ENCODE measurements around the gene UCMA. TPM values are rescaled to one million over a fixed set of nuclear protein-coding genes. Genes with fewer than 3 reads are reported as not detected.

Gene UCMA
- total RNA-seq, 1 donor from 2014 or later, result not detected

- DNase-seq (ENCODE audit: low read depth) (no peak), FAIRE-seq (no peak)
- no peaks in the 10 kb centered on the region for H3K9me3 Mint-ChIP-seq (ENCODE audit: unreplicated experiment)
Measured at GRCh38 chr10:13184276-13184675, 49.9 kb downstream of the UCMA start.

GRCh38 chr10:13183625-13184024, 50.5 kb downstream of the UCMA start:
- H3K27ac Mint-ChIP-seq (ENCODE audit: unreplicated experiment), result no peak overlapping the region
- Histone ChIP-seq H3K4me3 (ENCODE audit: insufficient read depth, low read depth, low read length) (no peak overlapping the region), H3K27me3 (ENCODE audit: insufficient read depth, low read length) (no peaks in the 10 kb centered on the region), H3K9me3 (ENCODE audit: insufficient read depth, low read depth, low read length) (no peaks in the 10 kb centered on the region), H3K9ac (ENCODE audit: low read length) (no peak overlapping the region), H3K79me2 (ENCODE audit: insufficient read depth, low read length) (no peaks in the 10 kb centered on the region), H4K20me1 (ENCODE audit: insufficient read depth, low read length) (no peaks in the 10 kb centered on the region), H3K36me3 (ENCODE audit: insufficient read depth, low read length) (peaks cover 15% of the 10 kb centered on the region), H2AFZ (ENCODE audit: low read depth, low read length) (no peak overlapping the region), H3K27ac (ENCODE audit: low read depth, low read length) (no peak overlapping the region), H3K4me2 (ENCODE audit: low read length) (no peak overlapping the region), H3K4me1 (ENCODE audit: insufficient read depth, low read length) (no peaks in the 10 kb centered on the region)
- no peak overlapping the region for H3K4me3 Mint-ChIP-seq (ENCODE audit: unreplicated experiment)
- no peaks in the 10 kb centered on the region for H3K9me3 Mint-ChIP-seq (ENCODE audit: unreplicated experiment)
- TF ChIP-seq, protein P1, sequence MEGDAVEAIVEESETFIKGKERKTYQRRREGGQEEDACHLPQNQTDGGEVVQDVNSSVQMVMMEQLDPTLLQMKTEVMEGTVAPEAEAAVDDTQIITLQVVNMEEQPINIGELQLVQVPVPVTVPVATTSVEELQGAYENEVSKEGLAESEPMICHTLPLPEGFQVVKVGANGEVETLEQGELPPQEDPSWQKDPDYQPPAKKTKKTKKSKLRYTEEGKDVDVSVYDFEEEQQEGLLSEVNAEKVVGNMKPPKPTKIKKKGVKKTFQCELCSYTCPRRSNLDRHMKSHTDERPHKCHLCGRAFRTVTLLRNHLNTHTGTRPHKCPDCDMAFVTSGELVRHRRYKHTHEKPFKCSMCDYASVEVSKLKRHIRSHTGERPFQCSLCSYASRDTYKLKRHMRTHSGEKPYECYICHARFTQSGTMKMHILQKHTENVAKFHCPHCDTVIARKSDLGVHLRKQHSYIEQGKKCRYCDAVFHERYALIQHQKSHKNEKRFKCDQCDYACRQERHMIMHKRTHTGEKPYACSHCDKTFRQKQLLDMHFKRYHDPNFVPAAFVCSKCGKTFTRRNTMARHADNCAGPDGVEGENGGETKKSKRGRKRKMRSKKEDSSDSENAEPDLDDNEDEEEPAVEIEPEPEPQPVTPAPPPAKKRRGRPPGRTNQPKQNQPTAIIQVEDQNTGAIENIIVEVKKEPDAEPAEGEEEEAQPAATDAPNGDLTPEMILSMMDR (IDR thresholded peaks at IDR 0.05; ENCODE audit: insufficient read depth, low read depth, low read length), result no peak
- TF ChIP-seq EZH2 (IDR thresholded peaks at IDR 0.05; ENCODE audit: insufficient read depth, low read length), result no peak
- no peaks in the 10 kb centered on the region for H3K36me3 Mint-ChIP-seq (ENCODE audit: low read depth, unreplicated experiment)
- FAIRE-seq (no peak), DNase-seq (ENCODE audit: low read depth) (no peak)
- no peaks in the 10 kb centered on the region for H3K4me1 Mint-ChIP-seq (ENCODE audit: low read depth, unreplicated experiment)
- no peaks in the 10 kb centered on the region for H3K27me3 Mint-ChIP-seq (ENCODE audit: low read depth, unreplicated experiment)

More at GRCh38 chr10:13184276-13184675, 49.9 kb downstream of the UCMA start:
- H3K9ac ChIP-seq (ENCODE audit: low read length), result no peak overlapping the region
- no peak overlapping the region for H3K27ac ChIP-seq (ENCODE audit: low read depth, low read length)
- no peak overlapping the region for H3K4me2 ChIP-seq (ENCODE audit: low read length)
- Mint-ChIP-seq H3K4me3 (ENCODE audit: unreplicated experiment) (no peak overlapping the region), H3K4me1 (ENCODE audit: low read depth, unreplicated experiment) (no peaks in the 10 kb centered on the region), H3K36me3 (ENCODE audit: low read depth, unreplicated experiment) (no peaks in the 10 kb centered on the region), H3K27me3 (ENCODE audit: low read depth, unreplicated experiment) (no peaks in the 10 kb centered on the region), H3K27ac (ENCODE audit: unreplicated experiment) (no peak overlapping the region)
- H3K79me2 ChIP-seq (ENCODE audit: insufficient read depth, low read length), result no peaks in the 10 kb centered on the region
- H3K4me1 ChIP-seq (ENCODE audit: insufficient read depth, low read length), result no peaks in the 10 kb centered on the region
- no peaks in the 10 kb centered on the region for H4K20me1 ChIP-seq (ENCODE audit: insufficient read depth, low read length)
- H3K9me3 ChIP-seq (ENCODE audit: insufficient read depth, low read depth, low read length), result no peaks in the 10 kb centered on the region
- H3K27me3 ChIP-seq (ENCODE audit: insufficient read depth, low read length), result no peaks in the 10 kb centered on the region
- H2AFZ ChIP-seq (ENCODE audit: low read depth, low read length), result no peak overlapping the region
- H3K4me3 ChIP-seq (ENCODE audit: insufficient read depth, low read depth, low read length), result no peak overlapping the region
- TF ChIP-seq, protein P1 (IDR thresholded peaks at IDR 0.05; ENCODE audit: insufficient read depth, low read depth, low read length), result no peak
- TF ChIP-seq EZH2 (IDR thresholded peaks at IDR 0.05; ENCODE audit: insufficient read depth, low read length), result no peak
- peaks cover 15% of the 10 kb centered on the region for H3K36me3 ChIP-seq (ENCODE audit: insufficient read depth, low read length)

GRCh38 chr10:13182424-13182823, 51.8 kb downstream of the UCMA start:
- no peak overlapping the region for H3K9ac ChIP-seq (ENCODE audit: low read length)
- no peak overlapping the region for H3K4me2 ChIP-seq (ENCODE audit: low read length)
- no peak for FAIRE-seq
- no peaks in the 10 kb centered on the region for H3K27me3 ChIP-seq (ENCODE audit: insufficient read depth, low read length)
- H3K4me3 Mint-ChIP-seq (ENCODE audit: unreplicated experiment), result no peak overlapping the region
- TF ChIP-seq, protein P1 (IDR thresholded peaks at IDR 0.05; ENCODE audit: insufficient read depth, low read depth, low read length), result no peak
- TF ChIP-seq EZH2 (IDR thresholded peaks at IDR 0.05; ENCODE audit: insufficient read depth, low read length), result no peak
- H3K4me3 ChIP-seq (ENCODE audit: insufficient read depth, low read depth, low read length), result no peak overlapping the region
- peaks cover 13% of the 10 kb centered on the region for H3K36me3 ChIP-seq (ENCODE audit: insufficient read depth, low read length)
- no peak overlapping the region for H2AFZ ChIP-seq (ENCODE audit: low read depth, low read length)
- no peaks in the 10 kb centered on the region for H3K4me1 ChIP-seq (ENCODE audit: insufficient read depth, low read length)
- H3K27me3 Mint-ChIP-seq (ENCODE audit: low read depth, unreplicated experiment), result no peaks in the 10 kb centered on the region
- H3K27ac ChIP-seq (ENCODE audit: low read depth, low read length), result no peak overlapping the region
- no peaks in the 10 kb centered on the region for H3K9me3 Mint-ChIP-seq (ENCODE audit: unreplicated experiment)
- H3K4me1 Mint-ChIP-seq (ENCODE audit: low read depth, unreplicated experiment), result no peaks in the 10 kb centered on the region
- no peaks in the 10 kb centered on the region for H4K20me1 ChIP-seq (ENCODE audit: insufficient read depth, low read length)
- no peak for DNase-seq (ENCODE audit: low read depth)
- no peaks in the 10 kb centered on the region for H3K9me3 ChIP-seq (ENCODE audit: insufficient read depth, low read depth, low read length)
- no peak overlapping the region for H3K27ac Mint-ChIP-seq (ENCODE audit: unreplicated experiment)
- H3K36me3 Mint-ChIP-seq (ENCODE audit: low read depth, unreplicated experiment), result no peaks in the 10 kb centered on the region
- H3K79me2 ChIP-seq (ENCODE audit: insufficient read depth, low read length), result no peaks in the 10 kb centered on the region

Measured in astrocyte (in vitro differentiated cells and primary cell).